GM12874 (cell line): ENCODE results near the gene SKAP2.

Experiments
- CTCF ChIP-seq: IDR thresholded peaks from 2 replicates; pipeline ENCODE4 v1.5.1; 2011; ENCODE audit warnings: low read depth, mild to moderate bottlenecking, control low read depth, low read length, moderate library complexity; ENCODE audit not compliant: insufficient read depth

The SKAP2 gene

GRCh38 chr7:26735976-26736600, 128.3 kb downstream of the SKAP2 start:
- TF ChIP-seq CTCF: no peak

- TF ChIP-seq CTCF: no peak
These were observed 135.1 kb downstream of the SKAP2 start for GRCh38 chr7:26729150-26729775.

- TF ChIP-seq CTCF: no peak
These were observed 138.3 kb downstream of the SKAP2 start for GRCh38 chr7:26726051-26726450.

GRCh38 chr7:26724795-26725194, 139.6 kb downstream of the SKAP2 start:
- TF ChIP-seq CTCF: no peak

- TF ChIP-seq CTCF: no peak
These were observed 141.3 kb downstream of the SKAP2 start for GRCh38 chr7:26723129-26723528.

- no peak for TF ChIP-seq CTCF
These were observed 142.9 kb downstream of the SKAP2 start for GRCh38 chr7:26721450-26721849.

GRCh38 chr7:26718063-26718462, 146.3 kb downstream of the SKAP2 start:
- TF ChIP-seq CTCF: no peak
